SK-N-SH treated with all-trans-retinoic acid at 6 μM for 48 hours (cell line): Measurements from ENCODE around the gene CUEDC2.
A peak's percentile ranks its signal among the peaks of the same experiment; 100 is the strongest.

ENCODE experiments used
- ATAC-seq: fragments of 200-7000 bp; cut with Tn5 transposase; 3 replicates; pipeline ENCODE4 v1.9.1; 2020; ENCODE audit warnings: mild to moderate bottlenecking, moderate library complexity
- ARNTL ChIP-seq: fragments of 450-650 bp; formaldehyde crosslinking; IDR thresholded peaks from 2 replicates; pipeline ENCODE4 v1.5.0; 2020; ENCODE audit warnings: low read depth, mild to moderate bottlenecking, moderate library complexity, borderline replicate concordance
- BACH2 ChIP-seq: fragments of 250-450 bp; sonication (Bioruptor Pico); IDR thresholded peaks from 2 replicates; pipeline ENCODE4 v1.9.0; 2021; ENCODE audit warnings: mild to moderate bottlenecking, borderline replicate concordance
- CSDC2 ChIP-seq: fragments of 250-450 bp; sonication (Bioruptor Pico); IDR thresholded peaks from 2 replicates; pipeline ENCODE4 v1.5.0; 2020; ENCODE audit warnings: mild to moderate bottlenecking, moderate library complexity
- GLIS3 ChIP-seq: fragments of 250-450 bp; sonication (Bioruptor Pico); IDR thresholded peaks from 2 replicates; pipeline ENCODE4 v1.5.0; 2020; ENCODE audit warnings: mild to moderate bottlenecking, moderate library complexity
- ISL1 ChIP-seq: fragments of 250-450 bp; sonication (Bioruptor Pico); IDR thresholded peaks from 2 replicates; pipeline ENCODE4 v2.1.2; 2022; ENCODE audit warnings: mild to moderate bottlenecking, moderate library complexity
- OSR1 ChIP-seq: fragments of 250-450 bp; sonication (Bioruptor Pico); IDR thresholded peaks from 2 replicates; pipeline ENCODE4 v1.8.0; 2022; ENCODE audit warnings: moderate library complexity, mild to moderate bottlenecking, inconsistent platforms
- PPARA ChIP-seq: fragments of 250-450 bp; sonication (Bioruptor Pico); IDR thresholded peaks from 2 replicates; pipeline ENCODE4 v1.5.0; 2020; ENCODE audit warnings: mild to moderate bottlenecking, borderline replicate concordance
- RARB ChIP-seq: fragments of 250-450 bp; sonication (Bioruptor Pico); IDR thresholded peaks from 2 replicates; pipeline ENCODE4 v1.8.0; 2021; ENCODE audit warnings: mild to moderate bottlenecking, moderate library complexity
- SNAI2 ChIP-seq: fragments of 250-450 bp; sonication (Bioruptor Pico); IDR thresholded peaks from 2 replicates; pipeline ENCODE4 v1.5.0; 2020; ENCODE audit warnings: mild to moderate bottlenecking, moderate library complexity
- TCF4 ChIP-seq: fragments of 250-450 bp; sonication (Bioruptor Pico); IDR thresholded peaks from 2 replicates; pipeline ENCODE4 v1.8.0; 2021; ENCODE audit warnings: mild to moderate bottlenecking, moderate library complexity, borderline replicate concordance
- TOX ChIP-seq: fragments of 250-450 bp; sonication (Bioruptor Pico); IDR thresholded peaks from 2 replicates; pipeline ENCODE4 v1.8.0; 2021; ENCODE audit warnings: mild to moderate bottlenecking, moderate library complexity, borderline replicate concordance
- ZFP3 ChIP-seq: fragments of 250-450 bp; sonication (Bioruptor Pico); IDR thresholded peaks from 2 replicates; pipeline ENCODE4 v1.5.0; 2020; ENCODE audit warnings: mild to moderate bottlenecking, moderate library complexity
- ZFP30 ChIP-seq: fragments of 450-650 bp; formaldehyde crosslinking; IDR thresholded peaks from 2 replicates; pipeline ENCODE4 v1.5.0; 2022; ENCODE audit warnings: mild to moderate bottlenecking, moderate library complexity
- ZNF565 ChIP-seq: fragments of 450-650 bp; formaldehyde crosslinking; conservative IDR thresholded peaks from 2 replicates; pipeline ENCODE4 v1.5.0; 2020; ENCODE audit warnings: low read depth, mild to moderate bottlenecking, moderate library complexity
- ZNF8 ChIP-seq: fragments of 450-650 bp; formaldehyde crosslinking; IDR thresholded peaks from 2 replicates; pipeline ENCODE4 v1.5.0; 2020; ENCODE audit warnings: mild to moderate bottlenecking, moderate library complexity
- TF ChIP-seq, protein P1 (sequence below): fragments of 250-450 bp; sonication (Bioruptor Pico); IDR thresholded peaks from 2 replicates; pipeline ENCODE4 v1.8.0; 2021; ENCODE audit warnings: low read depth, mild to moderate bottlenecking, moderate library complexity, borderline replicate concordance
- TF ChIP-seq, protein P2 (sequence below): fragments of 250-450 bp; sonication (Bioruptor Pico); IDR thresholded peaks from 2 replicates; pipeline ENCODE4 v1.5.0; 2020; ENCODE audit warnings: mild to moderate bottlenecking, moderate library complexity
- TF ChIP-seq, protein P3 (sequence below): fragments of 250-450 bp; sonication (Bioruptor Pico); IDR thresholded peaks from 2 replicates; pipeline ENCODE4 v1.8.0; 2020; ENCODE audit warnings: mild to moderate bottlenecking, moderate library complexity, borderline replicate concordance
- TF ChIP-seq, protein P4 (sequence below): fragments of 250-450 bp; sonication (Bioruptor Pico); IDR thresholded peaks from 2 replicates; pipeline ENCODE4 v1.5.1; 2020; ENCODE audit warnings: low read depth, mild to moderate bottlenecking, moderate library complexity
- TF ChIP-seq, protein P5 (sequence below): fragments of 250-450 bp; sonication (Bioruptor Pico); IDR thresholded peaks from 2 replicates; pipeline ENCODE4 v1.5.1; 2021; ENCODE audit warnings: mild to moderate bottlenecking, moderate library complexity

CUEDC2 gene

DNA sequence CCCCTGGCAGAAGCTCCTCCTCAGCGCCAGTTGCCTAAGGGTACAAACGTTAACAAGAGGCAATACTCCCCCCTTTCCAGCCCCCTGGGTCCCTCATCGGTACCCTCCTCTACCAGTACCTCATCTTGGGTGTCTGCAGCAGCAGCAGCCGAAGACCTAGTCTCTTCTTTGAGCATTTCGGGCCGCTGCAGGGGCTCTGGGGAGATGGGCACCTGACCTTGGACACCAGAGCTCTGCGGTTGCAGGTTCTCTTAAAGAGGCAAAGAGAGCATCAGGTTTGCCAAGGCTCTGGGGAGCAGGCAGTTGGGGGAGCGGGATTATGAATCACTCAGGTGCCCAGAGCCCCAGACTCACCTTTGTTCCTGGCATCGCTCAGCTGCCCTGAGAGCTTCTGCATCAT lies 8.2 kb downstream of the CUEDC2 start:
- TF ChIP-seq SNAI2 (no peak), TOX (CRISPR knock-in tag) (no peak)
- TF ChIP-seq, protein P1, sequence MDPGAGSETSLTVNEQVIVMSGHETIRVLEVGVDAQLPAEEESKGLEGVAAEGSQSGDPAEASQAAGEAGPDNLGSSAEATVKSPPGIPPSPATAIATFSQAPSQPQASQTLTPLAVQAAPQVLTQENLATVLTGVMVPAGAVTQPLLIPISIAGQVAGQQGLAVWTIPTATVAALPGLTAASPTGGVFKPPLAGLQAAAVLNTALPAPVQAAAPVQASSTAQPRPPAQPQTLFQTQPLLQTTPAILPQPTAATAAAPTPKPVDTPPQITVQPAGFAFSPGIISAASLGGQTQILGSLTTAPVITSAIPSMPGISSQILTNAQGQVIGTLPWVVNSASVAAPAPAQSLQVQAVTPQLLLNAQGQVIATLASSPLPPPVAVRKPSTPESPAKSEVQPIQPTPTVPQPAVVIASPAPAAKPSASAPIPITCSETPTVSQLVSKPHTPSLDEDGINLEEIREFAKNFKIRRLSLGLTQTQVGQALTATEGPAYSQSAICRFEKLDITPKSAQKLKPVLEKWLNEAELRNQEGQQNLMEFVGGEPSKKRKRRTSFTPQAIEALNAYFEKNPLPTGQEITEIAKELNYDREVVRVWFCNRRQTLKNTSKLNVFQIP (CRISPR knock-in tag) = no peak
- ATAC-seq = no peak

DNA sequence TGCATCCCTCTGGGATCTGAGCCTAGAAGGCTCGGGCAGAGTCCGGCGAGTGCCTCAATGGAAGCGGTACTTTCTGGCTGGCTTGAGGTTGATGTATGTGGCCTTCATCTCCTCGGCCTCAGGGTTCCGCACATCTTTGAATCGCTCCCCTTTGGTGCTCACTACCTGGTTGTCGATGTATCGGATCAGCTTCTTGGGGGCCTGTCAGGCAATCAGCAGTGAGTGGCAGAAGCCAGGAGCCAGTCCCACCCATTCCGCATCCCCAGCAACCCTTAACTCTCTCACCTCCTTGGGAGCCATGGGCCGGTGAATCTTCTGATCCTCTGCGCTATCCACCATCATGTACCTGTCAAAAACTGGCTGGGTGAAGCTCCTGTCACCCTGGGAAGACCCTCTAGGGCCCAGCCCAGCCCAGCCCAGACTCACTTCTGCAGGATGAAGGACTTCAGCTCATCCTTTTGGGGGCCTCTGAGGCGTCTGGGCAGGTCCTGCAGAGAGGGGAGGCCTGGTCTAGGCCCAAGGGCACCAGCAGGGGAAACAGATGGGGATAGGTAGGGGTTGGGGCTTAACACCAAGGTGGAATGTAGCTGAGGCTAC lies 8.9 kb downstream of the CUEDC2 start:
- ATAC-seq = no peak
- TF ChIP-seq OSR1 (CRISPR knock-in tag) = no peak
- TF ChIP-seq GLIS3 = no peak
- TF ChIP-seq TOX (CRISPR knock-in tag) = no peak
- no peak for TF ChIP-seq TCF4
- TF ChIP-seq ZNF565 (CRISPR knock-in tag) = no peak
- no peak for TF ChIP-seq BACH2 (CRISPR knock-in tag)
- no peak for TF ChIP-seq RARB (CRISPR knock-in tag)
- no peak for TF ChIP-seq CSDC2 (CRISPR knock-in tag)
- TF ChIP-seq, protein P2, sequence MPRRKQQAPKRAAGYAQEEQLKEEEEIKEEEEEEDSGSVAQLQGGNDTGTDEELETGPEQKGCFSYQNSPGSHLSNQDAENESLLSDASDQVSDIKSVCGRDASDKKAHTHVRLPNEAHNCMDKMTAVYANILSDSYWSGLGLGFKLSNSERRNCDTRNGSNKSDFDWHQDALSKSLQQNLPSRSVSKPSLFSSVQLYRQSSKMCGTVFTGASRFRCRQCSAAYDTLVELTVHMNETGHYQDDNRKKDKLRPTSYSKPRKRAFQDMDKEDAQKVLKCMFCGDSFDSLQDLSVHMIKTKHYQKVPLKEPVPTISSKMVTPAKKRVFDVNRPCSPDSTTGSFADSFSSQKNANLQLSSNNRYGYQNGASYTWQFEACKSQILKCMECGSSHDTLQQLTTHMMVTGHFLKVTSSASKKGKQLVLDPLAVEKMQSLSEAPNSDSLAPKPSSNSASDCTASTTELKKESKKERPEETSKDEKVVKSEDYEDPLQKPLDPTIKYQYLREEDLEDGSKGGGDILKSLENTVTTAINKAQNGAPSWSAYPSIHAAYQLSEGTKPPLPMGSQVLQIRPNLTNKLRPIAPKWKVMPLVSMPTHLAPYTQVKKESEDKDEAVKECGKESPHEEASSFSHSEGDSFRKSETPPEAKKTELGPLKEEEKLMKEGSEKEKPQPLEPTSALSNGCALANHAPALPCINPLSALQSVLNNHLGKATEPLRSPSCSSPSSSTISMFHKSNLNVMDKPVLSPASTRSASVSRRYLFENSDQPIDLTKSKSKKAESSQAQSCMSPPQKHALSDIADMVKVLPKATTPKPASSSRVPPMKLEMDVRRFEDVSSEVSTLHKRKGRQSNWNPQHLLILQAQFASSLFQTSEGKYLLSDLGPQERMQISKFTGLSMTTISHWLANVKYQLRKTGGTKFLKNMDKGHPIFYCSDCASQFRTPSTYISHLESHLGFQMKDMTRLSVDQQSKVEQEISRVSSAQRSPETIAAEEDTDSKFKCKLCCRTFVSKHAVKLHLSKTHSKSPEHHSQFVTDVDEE = no peak
- TF ChIP-seq ZFP30 (CRISPR knock-in tag) = no peak
- TF ChIP-seq ZFP3 (CRISPR knock-in tag) = no peak
- TF ChIP-seq ISL1 (CRISPR knock-in tag) = no peak
- TF ChIP-seq, protein P3, sequence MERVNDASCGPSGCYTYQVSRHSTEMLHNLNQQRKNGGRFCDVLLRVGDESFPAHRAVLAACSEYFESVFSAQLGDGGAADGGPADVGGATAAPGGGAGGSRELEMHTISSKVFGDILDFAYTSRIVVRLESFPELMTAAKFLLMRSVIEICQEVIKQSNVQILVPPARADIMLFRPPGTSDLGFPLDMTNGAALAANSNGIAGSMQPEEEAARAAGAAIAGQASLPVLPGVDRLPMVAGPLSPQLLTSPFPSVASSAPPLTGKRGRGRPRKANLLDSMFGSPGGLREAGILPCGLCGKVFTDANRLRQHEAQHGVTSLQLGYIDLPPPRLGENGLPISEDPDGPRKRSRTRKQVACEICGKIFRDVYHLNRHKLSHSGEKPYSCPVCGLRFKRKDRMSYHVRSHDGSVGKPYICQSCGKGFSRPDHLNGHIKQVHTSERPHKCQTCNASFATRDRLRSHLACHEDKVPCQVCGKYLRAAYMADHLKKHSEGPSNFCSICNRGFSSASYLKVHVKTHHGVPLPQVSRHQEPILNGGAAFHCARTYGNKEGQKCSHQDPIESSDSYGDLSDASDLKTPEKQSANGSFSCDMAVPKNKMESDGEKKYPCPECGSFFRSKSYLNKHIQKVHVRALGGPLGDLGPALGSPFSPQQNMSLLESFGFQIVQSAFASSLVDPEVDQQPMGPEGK (CRISPR knock-in tag) = no peak
- no peak for TF ChIP-seq PPARA (CRISPR knock-in tag)
- TF ChIP-seq ZNF8 (CRISPR knock-in tag) = no peak
- TF ChIP-seq, protein P4, sequence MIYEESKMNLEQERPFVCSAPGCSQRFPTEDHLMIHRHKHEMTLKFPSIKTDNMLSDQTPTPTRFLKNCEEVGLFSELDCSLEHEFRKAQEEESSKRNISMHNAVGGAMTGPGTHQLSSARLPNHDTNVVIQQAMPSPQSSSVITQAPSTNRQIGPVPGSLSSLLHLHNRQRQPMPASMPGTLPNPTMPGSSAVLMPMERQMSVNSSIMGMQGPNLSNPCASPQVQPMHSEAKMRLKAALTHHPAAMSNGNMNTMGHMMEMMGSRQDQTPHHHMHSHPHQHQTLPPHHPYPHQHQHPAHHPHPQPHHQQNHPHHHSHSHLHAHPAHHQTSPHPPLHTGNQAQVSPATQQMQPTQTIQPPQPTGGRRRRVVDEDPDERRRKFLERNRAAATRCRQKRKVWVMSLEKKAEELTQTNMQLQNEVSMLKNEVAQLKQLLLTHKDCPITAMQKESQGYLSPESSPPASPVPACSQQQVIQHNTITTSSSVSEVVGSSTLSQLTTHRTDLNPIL (CRISPR knock-in tag) = no peak
- TF ChIP-seq, all 23 proteins: peak for 0

DNA sequence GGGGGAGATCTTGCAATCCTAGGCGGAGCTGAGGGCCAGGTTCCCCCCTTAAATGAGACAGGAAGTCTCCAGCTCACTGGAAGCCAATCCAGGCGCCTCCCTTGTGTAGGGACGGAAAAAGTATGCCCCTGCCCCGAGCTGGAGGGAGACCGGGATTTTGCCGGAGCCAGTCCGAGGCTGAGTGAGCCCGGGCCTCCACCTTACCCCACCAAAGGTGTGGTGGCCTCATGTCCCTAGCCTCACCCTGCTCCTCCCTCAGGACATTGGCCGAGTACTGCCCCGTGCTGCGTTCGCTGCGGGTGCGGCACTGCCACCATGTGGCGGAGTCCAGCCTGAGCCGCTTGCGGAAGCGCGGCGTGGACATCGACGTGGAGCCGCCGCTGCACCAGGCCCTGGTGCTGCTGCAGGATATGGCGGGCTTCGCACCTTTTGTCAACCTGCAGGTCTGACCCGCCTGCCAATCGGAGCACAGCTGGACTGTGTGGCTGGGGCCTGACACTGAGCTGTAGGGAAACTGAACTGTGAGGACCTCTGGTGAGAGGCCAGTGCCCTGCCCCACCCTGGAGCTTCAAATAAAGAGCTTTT lies 9.7 kb downstream of the CUEDC2 start:
- peak; percentile 56 for ATAC-seq
- TF ChIP-seq ZNF8 (CRISPR knock-in tag) (no peak), ARNTL (CRISPR knock-in tag) (no peak), OSR1 (CRISPR knock-in tag) (no peak), SNAI2 (no peak), ZNF565 (CRISPR knock-in tag) (no peak)
- TF ChIP-seq, protein P2 = no peak
- TF ChIP-seq, protein P5, sequence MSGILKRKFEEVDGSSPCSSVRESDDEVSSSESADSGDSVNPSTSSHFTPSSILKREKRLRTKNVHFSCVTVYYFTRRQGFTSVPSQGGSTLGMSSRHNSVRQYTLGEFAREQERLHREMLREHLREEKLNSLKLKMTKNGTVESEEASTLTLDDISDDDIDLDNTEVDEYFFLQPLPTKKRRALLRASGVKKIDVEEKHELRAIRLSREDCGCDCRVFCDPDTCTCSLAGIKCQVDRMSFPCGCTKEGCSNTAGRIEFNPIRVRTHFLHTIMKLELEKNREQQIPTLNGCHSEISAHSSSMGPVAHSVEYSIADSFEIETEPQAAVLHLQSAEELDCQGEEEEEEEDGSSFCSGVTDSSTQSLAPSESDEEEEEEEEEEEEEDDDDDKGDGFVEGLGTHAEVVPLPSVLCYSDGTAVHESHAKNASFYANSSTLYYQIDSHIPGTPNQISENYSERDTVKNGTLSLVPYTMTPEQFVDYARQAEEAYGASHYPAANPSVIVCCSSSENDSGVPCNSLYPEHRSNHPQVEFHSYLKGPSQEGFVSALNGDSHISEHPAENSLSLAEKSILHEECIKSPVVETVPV = no peak
